Activated B cell treated with CpG ODN at 0.5 μM for 24 hours (primary cell): Measurements from ENCODE around the gene PGLYRP2. TPM values are rescaled to one million over a fixed set of nuclear protein-coding genes. Genes with fewer than 3 reads are reported as not detected.
"Not testable (repeated sequence)": the region's sequence is repeated elsewhere in the genome, so short reads cannot be mapped to it uniquely, and the experiment has no call there.

ENCODE experiments used
- ATAC-seq: fragments of 200-7000 bp; cut with Tn5 transposase; one replicate; pipeline ENCODE4 v1.10.0; 2021; ENCODE audit warnings: low read depth, mild to moderate bottlenecking, moderate library complexity
- CTCF ChIA-PET: fragments of 350-600 bp; sonication (Branson Sonifier 250); formaldehyde crosslinking; loops from one replicate; lab custom pipeline; 2021; ENCODE audit warnings: antibody characterized with exemption; lab: Charles Lee
- POLR2A ChIA-PET: fragments of 350-600 bp; sonication (Branson Sonifier 250); formaldehyde crosslinking; loops from one replicate; lab custom pipeline; 2021; ENCODE audit warnings: antibody characterized with exemption; lab: Charles Lee
- DNase-seq: peaks from one replicate; pipeline ENCODE4 v3.0.0; 2022
- H3K27ac Mint-ChIP-seq: one replicate; pipeline ENCODE4 v1.8.0; 2020; ENCODE audit warnings: mixed read lengths
- H3K27me3 Mint-ChIP-seq: one replicate; pipeline ENCODE4 v1.8.0; 2021; ENCODE audit warnings: mixed read lengths
- H3K36me3 Mint-ChIP-seq: one replicate; pipeline ENCODE4 v1.8.0; 2021; ENCODE audit warnings: low read depth, mixed read lengths
- H3K4me1 Mint-ChIP-seq: one replicate; pipeline ENCODE4 v1.8.0; 2021; ENCODE audit warnings: mixed read lengths
- H3K4me3 Mint-ChIP-seq: one replicate; pipeline ENCODE4 v1.8.0; 2020; ENCODE audit warnings: mild to moderate bottlenecking, mixed read lengths
- H3K9me3 Mint-ChIP-seq: one replicate; pipeline ENCODE4 v1.8.0; 2020; ENCODE audit warnings: mixed read lengths
- CTCF ChIP-seq: fragments of 200-600 bp; IDR thresholded peaks from one replicate; pipeline ENCODE4 v1.8.0; 2022; ENCODE audit warnings: antibody characterized with exemption, mild to moderate bottlenecking
- intact Hi-C: fragments of 100-400 bp; cut with micrococcal nuclease; formaldehyde crosslinking; loops from one replicate; pipeline ENCODE4 v1.15.1; 2024
- total RNA-seq: library from RNA; stranded (reverse); gene quantifications from 2 replicates; pipeline ENCODE4 v1.2.3, GENCODE V29; 2022

The PGLYRP2 gene
- total RNA-seq, 1 donor from 2014 or later: not detected

GRCh38 chr19:15498910-15499309 is 19.6 kb upstream of the PGLYRP2 start:
- no peak overlapping the region for H3K27ac Mint-ChIP-seq
- peaks cover 17% of the 10 kb centered on the region for H3K27me3 Mint-ChIP-seq
- ChIA-PET POLR2A (no interaction called here), CTCF (no interaction called here)
- no peak for TF ChIP-seq CTCF
- H3K4me1 Mint-ChIP-seq: no peaks in the 10 kb centered on the region
- no peaks in the 10 kb centered on the region for H3K36me3 Mint-ChIP-seq
- no peak for DNase-seq
- H3K4me3 Mint-ChIP-seq: no peak overlapping the region
- intact Hi-C loops: no loop called here
- H3K9me3 Mint-ChIP-seq: no peaks in the 10 kb centered on the region
- no peak for ATAC-seq

GRCh38 chr19:15498156-15498858 is 19.0 kb upstream of the PGLYRP2 start:
- intact Hi-C loops: no loop called here
- Mint-ChIP-seq H3K4me3 (no peak overlapping the region), H3K27ac (no peak overlapping the region), H3K27me3 (peaks cover 18% of the 10 kb centered on the region), H3K36me3 (no peaks in the 10 kb centered on the region), H3K4me1 (no peaks in the 10 kb centered on the region), H3K9me3 (no peaks in the 10 kb centered on the region)
- POLR2A ChIA-PET: no interaction called here
- CTCF ChIA-PET: no interaction called here
- ATAC-seq: no peak
- DNase-seq: no peak
- TF ChIP-seq CTCF: no peak

- H3K9me3 Mint-ChIP-seq: no peaks in the 10 kb centered on the region
- H3K27me3 Mint-ChIP-seq: peaks cover 18% of the 10 kb centered on the region
- intact Hi-C loops: no loop called here
- no peak for TF ChIP-seq CTCF
- H3K4me1 Mint-ChIP-seq: no peaks in the 10 kb centered on the region
- DNase-seq (no peak), ATAC-seq (no peak)
- POLR2A ChIA-PET: no interaction called here
- H3K27ac Mint-ChIP-seq: no peak overlapping the region
- H3K4me3 Mint-ChIP-seq: no peak overlapping the region
- H3K36me3 Mint-ChIP-seq: no peaks in the 10 kb centered on the region
- CTCF ChIA-PET: no interaction called here
These were observed 15.8 kb upstream of the PGLYRP2 start for GRCh38 chr19:15495151-15495550.

- no peak for TF ChIP-seq CTCF
- H3K4me3 Mint-ChIP-seq: no peak overlapping the region
- H3K27me3 Mint-ChIP-seq: peaks cover 9% of the 10 kb centered on the region
- peaks cover 4% of the 10 kb centered on the region for H3K9me3 Mint-ChIP-seq
- ChIA-PET CTCF (no interaction called here), POLR2A (no interaction called here)
- H3K36me3 Mint-ChIP-seq: no peaks in the 10 kb centered on the region
- intact Hi-C loops: no loop called here
- no peak for DNase-seq
- H3K27ac Mint-ChIP-seq: no peak overlapping the region
- no peaks in the 10 kb centered on the region for H3K4me1 Mint-ChIP-seq
- no peak for ATAC-seq
These were observed 9.4 kb upstream of the PGLYRP2 start for GRCh38 chr19:15488489-15489226.

- CTCF ChIA-PET: no interaction called here
- Mint-ChIP-seq H3K27ac (no peak overlapping the region), H3K9me3 (peaks cover 4% of the 10 kb centered on the region), H3K4me3 (no peak overlapping the region), H3K36me3 (no peaks in the 10 kb centered on the region), H3K27me3 (peaks cover 2% of the 10 kb centered on the region), H3K4me1 (no peaks in the 10 kb centered on the region)
- POLR2A ChIA-PET: no interaction called here
- no peak for DNase-seq
- ATAC-seq: no peak
- TF ChIP-seq CTCF: no peak
- intact Hi-C loops: no loop called here
These were observed 7.7 kb upstream of the PGLYRP2 start for GRCh38 chr19:15487038-15487437.

GRCh38 chr19:15485768-15486167 is 6.5 kb upstream of the PGLYRP2 start:
- intact Hi-C loops, H3K27ac Mint-ChIP-seq, H3K4me3 Mint-ChIP-seq, H3K4me1 Mint-ChIP-seq, CTCF ChIA-PET, H3K9me3 Mint-ChIP-seq, H3K36me3 Mint-ChIP-seq, DNase-seq, ATAC-seq, H3K27me3 Mint-ChIP-seq: not testable (repeated sequence)
- POLR2A ChIA-PET: interaction anchor here (0.7 kb wide), 2 partner anchors 151 to 181 kb away, joined by 3 read pairs; no protein-coding TSS in a partner anchor

- POLR2A ChIA-PET, H3K9me3 Mint-ChIP-seq, H3K27me3 Mint-ChIP-seq, ATAC-seq, DNase-seq, CTCF ChIA-PET, H3K4me1 Mint-ChIP-seq, H3K27ac Mint-ChIP-seq, H3K36me3 Mint-ChIP-seq, intact Hi-C loops, H3K4me3 Mint-ChIP-seq: not testable (repeated sequence)
These were observed 1.7 kb upstream of the PGLYRP2 start for GRCh38 chr19:15480996-15481395.
